Activated B cell treated with CpG ODN at 0.5 μM for 24 hours (primary cell): ENCODE measurements around the gene TCIRG1. TPM values are rescaled to one million over a fixed set of nuclear protein-coding genes. Genes with fewer than 3 reads are reported as not detected.
A peak's percentile ranks its signal among the peaks of the same experiment; 100 is the strongest.

Experiments
- ATAC-seq: fragments of 200-7000 bp; cut with Tn5 transposase; one replicate; pipeline ENCODE4 v1.10.0; 2021; ENCODE audit warnings: low read depth, mild to moderate bottlenecking, moderate library complexity
- CTCF ChIA-PET: fragments of 350-600 bp; sonication (Branson Sonifier 250); formaldehyde crosslinking; loops from one replicate; lab custom pipeline; 2021; ENCODE audit warnings: antibody characterized with exemption; lab: Charles Lee
- POLR2A ChIA-PET: fragments of 350-600 bp; sonication (Branson Sonifier 250); formaldehyde crosslinking; loops from one replicate; lab custom pipeline; 2021; ENCODE audit warnings: antibody characterized with exemption; lab: Charles Lee
- DNase-seq: peaks from one replicate; pipeline ENCODE4 v3.0.0; 2022
- H3K27ac Mint-ChIP-seq: one replicate; pipeline ENCODE4 v1.8.0; 2020; ENCODE audit warnings: mixed read lengths
- H3K27me3 Mint-ChIP-seq: one replicate; pipeline ENCODE4 v1.8.0; 2021; ENCODE audit warnings: mixed read lengths
- H3K36me3 Mint-ChIP-seq: one replicate; pipeline ENCODE4 v1.8.0; 2021; ENCODE audit warnings: low read depth, mixed read lengths
- H3K4me1 Mint-ChIP-seq: one replicate; pipeline ENCODE4 v1.8.0; 2021; ENCODE audit warnings: mixed read lengths
- H3K4me3 Mint-ChIP-seq: one replicate; pipeline ENCODE4 v1.8.0; 2020; ENCODE audit warnings: mild to moderate bottlenecking, mixed read lengths
- H3K9me3 Mint-ChIP-seq: one replicate; pipeline ENCODE4 v1.8.0; 2020; ENCODE audit warnings: mixed read lengths
- intact Hi-C: fragments of 100-400 bp; cut with micrococcal nuclease; formaldehyde crosslinking; loops from one replicate; pipeline ENCODE4 v1.15.1; 2024
- total RNA-seq: library from RNA; stranded (reverse); gene quantifications from 2 replicates; pipeline ENCODE4 v1.2.3, GENCODE V29; 2022
- TF ChIP-seq, protein P1 (sequence below): fragments of 200-600 bp; IDR thresholded peaks from one replicate; pipeline ENCODE4 v1.8.0; 2022; ENCODE audit warnings: antibody characterized with exemption, mild to moderate bottlenecking

The TCIRG1 gene
- total RNA-seq, 1 donor from 2014 or later, result 227 TPM

DNA sequence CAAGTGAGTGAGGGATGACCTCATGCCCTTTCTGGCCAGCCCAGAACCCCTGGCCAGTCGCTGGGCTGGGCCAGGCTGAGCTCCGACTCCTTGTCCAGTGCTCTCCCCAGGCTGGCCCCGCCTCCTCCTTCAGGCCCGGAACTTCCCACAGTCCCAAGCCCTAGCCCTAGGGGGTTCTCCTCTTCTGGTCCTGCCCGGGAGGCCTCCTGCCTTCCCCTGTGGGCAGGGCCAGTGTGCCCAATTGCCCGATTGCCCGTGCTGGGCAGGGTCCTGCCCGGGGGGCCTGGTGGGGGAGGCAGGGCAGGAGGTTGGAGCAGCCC lies 4.2 kb downstream of the TCIRG1 start:
- H3K36me3 Mint-ChIP-seq, result peaks cover 41% of the 10 kb centered on the region
- H3K9me3 Mint-ChIP-seq, result no peaks in the 10 kb centered on the region
- intact Hi-C loops, result no loop called here
- H3K4me3 Mint-ChIP-seq, result no peak overlapping the region
- TF ChIP-seq, protein P1, sequence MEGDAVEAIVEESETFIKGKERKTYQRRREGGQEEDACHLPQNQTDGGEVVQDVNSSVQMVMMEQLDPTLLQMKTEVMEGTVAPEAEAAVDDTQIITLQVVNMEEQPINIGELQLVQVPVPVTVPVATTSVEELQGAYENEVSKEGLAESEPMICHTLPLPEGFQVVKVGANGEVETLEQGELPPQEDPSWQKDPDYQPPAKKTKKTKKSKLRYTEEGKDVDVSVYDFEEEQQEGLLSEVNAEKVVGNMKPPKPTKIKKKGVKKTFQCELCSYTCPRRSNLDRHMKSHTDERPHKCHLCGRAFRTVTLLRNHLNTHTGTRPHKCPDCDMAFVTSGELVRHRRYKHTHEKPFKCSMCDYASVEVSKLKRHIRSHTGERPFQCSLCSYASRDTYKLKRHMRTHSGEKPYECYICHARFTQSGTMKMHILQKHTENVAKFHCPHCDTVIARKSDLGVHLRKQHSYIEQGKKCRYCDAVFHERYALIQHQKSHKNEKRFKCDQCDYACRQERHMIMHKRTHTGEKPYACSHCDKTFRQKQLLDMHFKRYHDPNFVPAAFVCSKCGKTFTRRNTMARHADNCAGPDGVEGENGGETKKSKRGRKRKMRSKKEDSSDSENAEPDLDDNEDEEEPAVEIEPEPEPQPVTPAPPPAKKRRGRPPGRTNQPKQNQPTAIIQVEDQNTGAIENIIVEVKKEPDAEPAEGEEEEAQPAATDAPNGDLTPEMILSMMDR, result no peak
- H3K4me1 Mint-ChIP-seq, result peaks cover 26% of the 10 kb centered on the region
- ATAC-seq (no peak), DNase-seq (no peak)
- no peak overlapping the region for H3K27ac Mint-ChIP-seq
- no peaks in the 10 kb centered on the region for H3K27me3 Mint-ChIP-seq
- POLR2A ChIA-PET, result interaction anchor here (3.5 kb wide), 1 partner anchor 12 kb away, joined by 12 read pairs; the partner anchor contains the start of gene NDUFS8
- CTCF ChIA-PET, result interaction anchor here (1.5 kb wide), 1 partner anchor 166 kb away, joined by 4 read pairs; no protein-coding TSS in a partner anchor

DNA sequence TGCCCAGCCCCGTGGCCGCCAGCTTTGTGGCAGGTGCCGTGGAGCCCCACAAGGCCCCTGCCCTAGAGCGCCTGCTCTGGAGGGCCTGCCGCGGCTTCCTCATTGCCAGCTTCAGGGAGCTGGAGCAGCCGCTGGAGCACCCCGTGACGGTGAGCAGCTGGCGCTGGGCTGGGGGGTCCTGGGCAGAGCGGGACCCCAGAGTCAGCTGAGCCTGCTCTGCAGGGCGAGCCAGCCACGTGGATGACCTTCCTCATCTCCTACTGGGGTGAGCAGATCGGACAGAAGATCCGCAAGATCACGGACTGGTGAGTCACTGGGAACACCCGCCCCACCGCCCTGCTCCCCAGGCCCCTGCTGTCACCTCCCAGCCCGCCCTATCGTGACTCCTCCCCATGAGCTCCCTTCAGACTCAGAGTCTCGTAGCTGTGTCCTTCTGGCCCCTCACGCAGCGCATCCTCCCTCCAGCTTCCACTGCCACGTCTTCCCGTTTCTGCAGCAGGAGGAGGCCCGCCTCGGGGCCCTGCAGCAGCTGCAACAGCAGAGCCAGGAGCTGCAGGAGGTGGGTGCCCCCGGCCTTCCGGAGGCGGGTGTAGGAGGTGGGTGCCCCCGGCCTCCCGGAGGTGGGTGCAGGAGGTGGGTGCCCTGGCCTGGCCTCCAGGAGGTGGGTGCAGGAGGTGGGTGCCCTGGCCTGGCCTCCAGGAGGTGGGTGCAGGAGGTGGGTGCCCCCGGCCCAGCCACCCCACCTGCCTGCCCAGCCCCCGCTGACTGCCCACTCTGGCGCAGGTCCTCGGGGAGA lies 4.7 kb downstream of the TCIRG1 start:
- Mint-ChIP-seq H3K27me3 (no peaks in the 10 kb centered on the region), H3K4me1 (peaks cover 25% of the 10 kb centered on the region), H3K36me3 (peaks cover 45% of the 10 kb centered on the region), H3K4me3 (no peak overlapping the region), H3K9me3 (no peaks in the 10 kb centered on the region), H3K27ac (no peak overlapping the region)
- DNase-seq (peak; percentile 15), ATAC-seq (no peak)
- intact Hi-C loops, result no loop called here
- POLR2A ChIA-PET, result interaction anchor here (3.5 kb wide), 1 partner anchor 13 kb away, joined by 12 read pairs; the partner anchor contains the start of gene NDUFS8
- CTCF ChIA-PET, result interaction anchor here (1.5 kb wide), 1 partner anchor 166 kb away, joined by 4 read pairs; no protein-coding TSS in a partner anchor
- TF ChIP-seq, protein P1, result no peak

- ChIA-PET POLR2A (no interaction called here), CTCF (no interaction called here)
- Mint-ChIP-seq H3K4me1 (peaks cover 21% of the 10 kb centered on the region), H3K27me3 (no peaks in the 10 kb centered on the region), H3K4me3 (no peak overlapping the region), H3K9me3 (no peaks in the 10 kb centered on the region), H3K27ac (no peak overlapping the region), H3K36me3 (peaks cover 52% of the 10 kb centered on the region)
- intact Hi-C loops, result no loop called here
- TF ChIP-seq, protein P1, result no peak
- ATAC-seq (no peak), DNase-seq (peak; percentile 11)
Observed at GRCh38 chr11:68044145-68044813, 5.5 kb downstream of the TCIRG1 start.

DNA sequence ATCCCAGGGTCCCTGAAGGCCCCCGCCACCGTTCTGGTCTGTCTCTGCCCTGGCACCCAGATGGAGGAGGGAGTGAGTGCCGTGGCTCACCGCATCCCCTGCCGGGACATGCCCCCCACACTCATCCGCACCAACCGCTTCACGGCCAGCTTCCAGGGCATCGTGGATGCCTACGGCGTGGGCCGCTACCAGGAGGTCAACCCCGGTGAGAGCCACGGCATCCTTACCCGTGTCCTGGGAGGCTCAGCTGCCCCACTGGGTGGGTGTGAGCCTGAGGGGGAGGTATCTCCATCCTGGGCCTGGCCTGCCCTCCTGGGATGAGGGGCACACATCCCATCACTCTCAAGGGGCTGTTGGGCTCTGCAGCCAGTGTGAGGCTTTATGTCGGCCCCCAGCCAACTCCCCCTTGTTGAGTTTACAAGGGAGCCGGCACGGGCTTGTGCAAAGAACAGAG lies 6.1 kb downstream of the TCIRG1 start:
- TF ChIP-seq, protein P1, result no peak
- H3K27ac Mint-ChIP-seq, result no peak overlapping the region

More for the DNA sequence above, 6.1 kb downstream of the TCIRG1 start:
- POLR2A ChIA-PET, result interaction anchor here (0.6 to 0.8 kb wide), 2 partner anchors 9 to 12 kb away, joined by 3 read pairs; no protein-coding TSS in a partner anchor
- DNase-seq (no peak), ATAC-seq (no peak)
- intact Hi-C loops, result no loop called here
- Mint-ChIP-seq H3K27me3 (no peaks in the 10 kb centered on the region), H3K4me1 (peaks cover 15% of the 10 kb centered on the region), H3K36me3 (peaks cover 52% of the 10 kb centered on the region), H3K4me3 (no peak overlapping the region), H3K9me3 (no peaks in the 10 kb centered on the region)
- CTCF ChIA-PET, result no interaction called here
